Activated CD4-positive, CD25-positive, alpha-beta regulatory T cell treated with anti-CD3 and anti-CD28 coated beads, Interleukin-2, amount 50 U/mL, for 72 hours (primary cell): ENCODE data around the gene NSRP1.
"Not testable (repeated sequence)": the region's sequence is repeated elsewhere in the genome, so short reads cannot be mapped to it uniquely, and the experiment has no call there.

Experiments used
- DNase-seq: peaks from one replicate; pipeline ENCODE4 v3.0.0; 2021

NSRP1 gene

DNA sequence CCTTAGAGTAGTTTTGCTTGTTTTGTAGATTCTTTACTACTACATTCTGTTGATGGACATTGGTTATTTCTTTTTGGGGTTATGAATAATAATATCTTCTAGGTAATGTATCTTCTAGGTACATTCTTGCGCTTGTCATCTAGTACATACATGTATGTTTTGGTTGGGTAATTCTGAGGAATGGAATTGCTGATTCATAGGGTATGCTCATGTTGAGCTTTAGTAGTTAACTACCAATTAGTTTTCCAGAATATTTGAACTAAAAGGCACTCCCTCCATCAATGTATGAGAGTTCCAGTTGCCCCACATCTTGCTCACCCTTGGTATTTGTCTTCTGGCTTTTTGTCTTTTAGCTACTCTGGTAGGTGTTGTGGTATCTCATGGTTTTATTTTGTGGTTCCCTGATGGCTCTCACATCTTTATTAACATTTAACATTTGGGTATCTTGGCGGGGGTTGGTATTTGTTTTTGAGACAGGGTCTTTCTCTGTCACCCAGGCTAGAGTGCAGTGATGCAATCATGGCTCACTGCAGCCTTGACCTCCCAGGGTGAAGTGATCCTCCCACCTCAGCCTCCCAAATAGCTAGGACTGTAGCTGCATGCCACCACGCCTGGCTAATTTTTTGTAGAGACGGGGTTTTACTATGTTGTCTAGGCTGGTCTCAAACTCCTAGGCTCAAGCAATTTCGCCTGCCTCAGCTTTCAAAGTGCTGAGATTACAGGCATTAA, 71.8 kb downstream of the NSRP1 start:
- DNase-seq, result no peak

DNA sequence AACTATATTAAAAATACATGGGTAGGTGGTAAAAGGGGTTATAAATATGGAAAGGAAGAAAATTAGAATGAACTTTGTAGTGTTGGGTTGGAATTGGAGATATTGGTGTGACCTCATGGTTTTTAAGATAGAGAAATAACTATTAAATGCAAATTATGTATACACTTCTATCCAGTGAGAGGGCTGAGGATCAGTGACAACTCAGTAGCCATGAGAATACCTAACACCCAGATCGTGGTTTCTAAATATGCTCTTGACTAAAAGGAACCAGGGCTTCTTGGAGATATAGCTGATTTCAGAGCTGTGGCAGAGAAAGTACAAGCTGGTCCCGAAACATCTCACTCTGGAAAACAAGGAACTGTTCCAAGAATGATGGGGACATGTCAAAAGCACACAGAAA, 74.5 kb downstream of the NSRP1 start:
- DNase-seq, result no peak

DNA sequence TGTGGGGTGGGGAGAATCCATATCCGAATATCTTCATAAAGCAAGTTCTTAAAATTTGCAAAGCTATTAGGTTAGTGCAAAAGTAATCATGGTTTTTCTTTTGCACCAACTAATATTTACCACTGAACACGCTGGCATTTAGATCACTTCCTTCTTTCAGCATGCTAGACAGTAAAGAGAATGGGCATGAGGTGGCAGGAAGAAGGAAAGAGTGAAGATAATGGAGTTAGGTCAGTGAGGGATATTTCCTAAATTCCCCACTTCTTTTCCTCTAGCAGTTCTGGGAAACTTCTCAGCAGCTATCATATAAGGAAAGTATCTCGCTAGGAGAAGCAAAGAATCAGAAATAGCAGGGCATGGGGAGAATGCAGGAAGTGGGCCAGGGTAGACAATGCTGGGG, 79.9 kb downstream of the NSRP1 start:
- DNase-seq, result no peak

DNA sequence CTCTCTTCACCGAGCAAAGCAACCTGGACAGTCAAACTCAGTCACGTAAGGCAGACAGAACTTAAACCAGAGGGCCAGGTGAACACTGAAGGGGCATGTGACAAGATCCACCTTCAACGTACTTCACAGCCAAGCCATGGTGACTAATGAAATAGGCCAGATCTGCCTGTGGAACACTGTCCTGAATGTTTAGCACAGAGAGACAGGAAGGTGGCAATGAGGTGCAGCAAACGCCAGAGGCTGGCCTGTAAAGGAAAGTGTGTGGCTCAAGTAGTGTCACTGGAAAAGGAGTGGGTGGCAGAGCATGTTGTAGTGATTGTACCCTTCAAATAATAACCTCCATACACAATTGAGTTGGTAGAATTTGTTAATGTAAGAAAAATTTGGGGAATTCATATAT, 80.8 kb downstream of the NSRP1 start:
- no peak for DNase-seq

DNA sequence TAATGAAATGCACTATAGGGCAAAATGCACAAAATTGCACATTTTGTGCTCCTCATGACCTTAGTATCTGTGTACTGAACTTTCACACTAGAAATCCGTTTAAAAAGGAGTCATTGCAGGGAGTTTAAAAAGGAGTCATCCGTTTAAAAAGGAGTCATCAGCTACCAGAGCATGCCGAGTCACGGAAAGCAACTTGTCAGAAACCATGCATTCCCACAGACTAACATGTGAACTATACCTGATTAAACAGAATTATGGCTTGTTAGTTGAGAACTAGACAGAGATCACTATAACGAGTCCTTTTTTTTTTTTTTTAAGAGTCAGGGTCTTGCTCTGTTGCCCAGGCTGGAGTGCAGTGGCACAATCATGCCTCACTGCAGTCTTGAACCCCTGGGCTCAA, 83.0 kb downstream of the NSRP1 start:
- DNase-seq, result no peak

DNA sequence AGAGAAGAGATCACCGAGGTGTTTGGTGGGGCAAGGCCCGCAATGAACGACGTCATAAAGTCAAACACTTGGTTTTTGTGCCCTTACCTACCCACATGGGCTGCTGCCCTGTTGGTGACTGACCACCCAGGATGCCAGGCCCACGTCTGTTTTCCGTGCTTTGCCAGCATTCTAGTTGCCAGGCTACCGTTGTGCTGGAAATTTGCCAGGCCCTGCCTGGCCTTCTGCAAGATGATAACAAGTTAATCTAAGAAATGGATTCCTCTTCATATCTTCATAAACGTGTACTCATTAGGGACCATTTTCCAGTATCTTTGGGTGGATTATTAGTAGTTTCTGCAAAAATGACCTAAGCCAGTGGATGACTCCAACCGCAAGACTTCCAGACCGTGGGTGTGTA, 83.5 kb downstream of the NSRP1 start:
- DNase-seq, result no peak

DNA sequence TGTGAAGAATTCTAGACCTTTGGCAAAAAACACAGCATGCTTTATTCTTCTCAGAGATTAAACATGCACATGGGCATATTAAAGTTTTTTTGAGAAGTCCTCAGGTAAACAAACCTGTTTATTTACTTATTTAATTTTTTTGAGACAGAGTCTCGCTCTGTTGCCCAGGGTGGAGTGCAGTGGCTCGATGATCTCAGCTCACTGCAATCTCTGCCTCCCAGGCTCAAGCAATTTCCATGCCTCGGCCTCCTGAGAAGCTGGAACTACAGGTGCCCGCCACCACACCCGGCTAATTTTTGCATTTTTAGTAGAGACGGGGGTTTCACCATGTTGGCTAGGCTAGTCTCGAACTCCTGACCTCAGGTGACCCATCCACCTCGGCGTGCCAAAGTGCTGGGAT, 84.0 kb downstream of the NSRP1 start:
- not testable (repeated sequence) for DNase-seq

DNA sequence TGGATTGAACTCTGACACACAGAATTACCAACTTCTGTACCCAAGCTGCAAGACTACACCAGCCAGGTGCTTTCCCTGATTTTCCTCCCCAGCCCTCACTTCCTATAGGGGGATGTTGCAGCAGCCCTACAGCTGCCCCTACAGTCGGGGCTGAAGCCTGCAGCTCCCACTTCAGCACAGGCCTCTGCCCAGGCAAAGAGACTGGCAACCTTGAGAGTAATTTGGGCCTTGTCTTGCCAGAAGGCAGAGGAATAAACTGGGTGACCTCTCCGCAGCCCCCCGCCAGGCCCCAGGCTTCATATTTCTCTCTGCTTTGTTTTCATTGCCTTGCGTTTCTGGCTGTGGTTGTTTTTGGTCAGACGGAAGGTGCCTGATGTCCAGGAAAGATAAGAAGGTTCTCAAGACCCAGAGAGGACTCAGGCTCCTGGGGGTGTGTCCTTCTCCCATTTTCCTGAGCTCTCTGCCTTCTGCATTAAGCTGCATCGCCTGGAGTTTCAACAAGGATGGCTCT, 86.9 kb downstream of the NSRP1 start:
- DNase-seq, result no peak

DNA sequence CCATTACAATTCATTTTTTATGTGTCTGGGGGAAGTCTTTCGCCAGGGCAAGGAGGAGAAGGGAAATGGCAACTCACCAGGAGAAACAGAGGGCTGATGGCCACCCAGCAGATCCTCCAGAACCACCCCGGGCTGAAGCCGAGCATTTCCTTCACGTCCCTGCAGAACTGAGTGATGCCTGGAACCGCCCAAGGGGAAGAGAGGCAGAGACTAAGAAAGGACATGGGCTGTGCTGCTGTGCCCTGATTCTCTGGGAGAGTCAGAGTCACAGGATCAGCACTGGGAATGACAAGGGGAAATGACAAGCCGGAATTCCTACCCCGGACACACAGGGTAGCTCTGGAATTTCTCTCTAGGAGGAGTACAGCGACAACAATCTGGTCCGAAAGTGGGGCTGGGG, 91.0 kb downstream of the NSRP1 start:
- DNase-seq, result no peak

DNA sequence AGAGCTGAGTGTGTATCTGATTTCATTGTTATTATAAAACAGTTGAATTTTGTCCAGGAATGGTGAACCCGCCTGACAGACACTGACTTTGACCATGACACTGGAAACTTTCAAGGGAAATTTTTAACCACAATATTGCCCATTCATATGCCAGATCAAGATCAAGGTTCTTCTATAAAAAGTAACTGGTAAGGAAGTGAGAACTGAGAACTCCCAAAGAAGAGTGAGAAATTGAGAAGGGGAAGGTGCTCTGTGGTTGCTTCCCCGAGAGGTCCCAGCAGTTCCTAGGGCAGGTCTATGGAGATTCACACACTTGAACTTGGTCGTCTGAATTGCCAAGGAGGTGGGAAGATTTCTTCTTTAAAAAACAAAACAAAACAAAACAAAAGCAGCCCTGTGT, 91.6 kb downstream of the NSRP1 start:
- no peak for DNase-seq

DNA sequence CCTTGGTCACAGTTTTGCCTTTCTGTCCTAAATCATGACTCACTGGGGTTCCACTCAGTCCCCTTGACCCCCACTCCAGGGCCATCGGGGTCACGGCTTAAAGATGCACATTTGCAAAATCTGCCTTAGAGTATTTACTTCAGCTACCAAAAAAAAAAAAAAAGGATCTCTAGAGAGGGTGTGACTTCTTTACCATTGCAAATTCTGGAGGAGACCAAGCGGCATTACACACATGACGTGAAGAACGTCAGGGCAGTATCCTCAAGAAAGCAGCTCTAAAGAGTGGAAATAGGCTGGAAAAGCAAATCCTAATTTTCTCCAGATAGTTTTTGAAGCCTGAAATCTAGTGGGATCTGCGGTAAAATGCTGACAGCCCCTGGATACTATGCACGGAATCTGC, 93.3 kb downstream of the NSRP1 start:
- no peak for DNase-seq

DNA sequence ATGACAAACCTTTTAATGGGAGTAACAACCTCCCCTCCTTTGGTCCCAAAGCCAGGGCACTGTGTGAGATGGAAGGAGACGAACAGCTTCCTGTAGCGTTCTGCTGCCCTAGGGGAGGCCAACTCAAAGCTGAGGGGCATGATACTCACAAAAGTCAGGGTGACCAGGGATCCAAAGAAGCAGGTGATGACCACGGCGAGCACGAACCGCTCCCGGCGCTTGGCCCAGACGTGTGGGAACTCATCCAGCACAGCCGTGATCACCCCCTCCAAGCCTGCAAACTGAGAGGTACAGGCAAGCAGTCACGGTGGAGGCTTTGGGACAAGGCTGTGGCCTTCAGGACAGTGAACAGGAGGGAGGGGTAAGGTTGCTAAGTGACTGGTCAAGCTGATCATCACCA, 93.8 kb downstream of the NSRP1 start:
- DNase-seq, result no peak

DNA sequence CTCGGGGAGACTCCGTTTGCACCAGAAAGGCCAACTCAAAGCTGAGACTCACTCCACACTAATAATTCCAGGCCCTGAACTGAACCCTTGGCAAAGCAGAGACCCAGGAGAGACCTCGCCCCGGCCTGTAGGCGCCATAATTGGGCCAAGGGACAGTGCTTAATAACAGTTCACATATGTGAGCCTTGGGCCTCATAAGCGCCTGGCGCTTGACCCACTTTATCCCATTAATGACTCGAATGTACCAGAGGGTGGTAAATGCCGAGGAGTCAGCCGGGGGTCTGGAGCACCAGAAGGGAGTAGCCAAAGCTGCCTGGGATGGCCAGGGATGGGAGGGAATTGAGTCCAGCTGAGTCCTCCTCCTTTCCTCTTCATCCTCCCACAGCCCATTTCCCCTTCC, 94.3 kb downstream of the NSRP1 start:
- DNase-seq, result no peak

DNA sequence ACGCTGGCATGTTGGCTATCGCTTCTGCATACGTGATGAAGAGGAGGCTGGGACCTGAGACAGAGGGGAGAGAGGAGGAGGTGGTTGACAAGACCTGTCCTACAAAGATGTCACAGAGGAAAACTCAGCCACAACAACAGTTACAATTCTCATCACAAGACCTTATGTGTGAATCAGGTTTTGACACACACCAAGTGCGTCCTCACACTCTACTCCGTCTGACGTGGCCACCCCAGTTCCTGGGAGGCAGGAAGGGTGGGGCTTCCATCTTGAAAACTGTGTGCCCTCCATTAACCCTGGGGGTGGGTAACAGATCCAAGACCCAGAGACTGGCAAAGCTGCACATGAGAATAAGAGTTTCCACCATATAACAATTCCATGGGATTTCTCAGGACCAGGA, 94.8 kb downstream of the NSRP1 start:
- DNase-seq, result no peak

DNA sequence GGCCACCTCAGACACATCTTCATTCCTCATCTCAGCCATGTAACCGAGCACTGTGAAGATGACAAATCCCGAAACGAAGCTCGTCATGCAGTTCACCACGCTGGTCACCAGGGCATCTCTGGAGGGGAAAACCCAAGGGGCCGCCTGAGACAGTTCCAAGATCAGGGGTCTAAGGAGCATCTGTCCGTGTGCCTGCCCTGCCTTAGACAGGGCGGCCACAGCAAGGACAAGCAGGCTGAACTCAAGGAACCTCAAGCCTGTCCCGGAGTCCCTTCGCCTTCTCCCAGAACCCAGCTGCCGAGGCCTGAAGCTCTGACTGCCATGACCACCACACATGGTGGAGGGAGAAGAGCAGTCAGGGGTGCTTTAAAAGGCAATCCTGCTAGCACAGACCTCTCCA, 96.1 kb downstream of the NSRP1 start:
- no peak for DNase-seq

DNA sequence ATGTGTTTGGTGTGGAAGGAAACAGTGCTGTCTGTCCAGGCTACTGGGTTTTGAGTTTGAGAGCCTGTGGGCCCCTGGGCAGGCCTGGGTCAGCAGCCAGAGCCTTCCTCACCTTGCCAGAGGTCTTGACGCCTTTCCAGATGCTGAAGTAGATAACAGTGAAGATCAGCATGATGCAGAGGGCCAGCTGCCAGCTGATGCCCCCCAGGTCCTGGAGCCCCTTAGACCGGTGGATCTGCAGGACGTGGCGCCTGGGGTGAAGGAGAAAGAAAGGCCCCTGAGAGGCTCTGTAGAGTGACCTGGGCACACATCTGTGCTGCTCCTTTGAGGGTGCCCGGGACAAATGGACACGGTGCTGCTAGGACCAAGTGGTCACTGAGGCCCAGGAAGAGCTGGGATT, 100.4 kb downstream of the NSRP1 start:
- no peak for DNase-seq

DNA sequence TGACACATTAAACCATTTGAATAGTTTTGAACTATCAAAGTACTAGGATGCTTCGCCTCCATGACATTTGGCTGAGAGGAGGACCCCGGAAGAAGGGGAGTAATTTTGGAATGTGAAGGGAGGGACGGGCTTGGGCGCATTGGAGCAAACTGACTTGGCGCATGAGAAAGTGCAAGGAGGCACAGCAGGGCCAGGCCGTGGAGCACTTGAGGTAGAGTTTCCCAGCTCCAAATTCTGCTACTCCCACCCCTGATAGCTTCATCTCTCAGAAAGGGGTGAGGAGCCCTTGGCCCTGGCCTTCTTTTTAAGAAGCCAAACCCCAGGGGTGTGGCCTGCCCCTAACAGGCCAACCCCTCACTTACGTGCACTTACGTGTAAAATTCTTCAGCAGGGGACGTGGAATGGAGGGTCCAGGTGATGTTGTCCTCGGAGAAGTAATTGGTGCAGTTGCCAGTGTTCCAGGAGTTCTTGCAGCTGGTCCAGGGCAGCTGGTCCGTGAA, 101.2 kb downstream of the NSRP1 start:
- DNase-seq, result no peak

DNA sequence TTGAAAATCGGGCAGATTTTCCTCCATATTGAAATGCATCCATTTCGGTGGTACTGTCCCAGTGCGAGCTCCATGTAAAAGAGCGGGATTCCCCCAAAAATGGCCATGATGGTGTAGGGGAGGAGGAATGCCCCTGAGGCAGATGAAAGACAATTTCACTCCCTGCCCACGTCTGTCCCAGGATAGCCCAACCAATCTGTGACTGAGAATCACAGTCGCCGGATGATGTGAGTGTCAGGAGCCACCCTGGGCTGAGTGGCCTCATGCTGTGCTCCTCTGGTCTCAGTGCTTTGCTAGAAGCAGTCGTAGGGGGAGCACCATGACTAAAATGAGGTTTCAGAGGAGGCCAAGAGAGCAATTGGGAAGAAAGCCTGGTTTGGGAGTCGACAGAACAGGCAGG, 102.2 kb downstream of the NSRP1 start:
- DNase-seq, result no peak

DNA sequence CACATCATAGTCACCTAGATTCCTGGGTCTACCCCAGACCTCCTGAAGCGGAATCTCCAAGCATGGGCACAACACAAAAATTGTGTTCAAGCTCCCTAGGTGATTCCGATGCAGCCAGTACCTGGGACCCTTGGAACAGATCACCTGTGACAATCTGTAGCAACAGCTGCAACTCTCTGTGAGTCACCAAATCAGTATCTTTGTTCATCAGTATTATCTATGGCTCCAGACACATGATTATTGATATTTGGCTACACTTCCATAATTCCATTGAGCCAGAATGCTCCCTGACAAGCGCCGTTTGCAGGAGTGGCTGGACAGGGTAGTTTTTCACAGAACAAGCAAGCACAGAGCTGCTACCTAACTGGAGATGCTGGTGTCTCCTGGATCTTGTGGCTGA, 102.7 kb downstream of the NSRP1 start:
- DNase-seq, result no peak

DNA sequence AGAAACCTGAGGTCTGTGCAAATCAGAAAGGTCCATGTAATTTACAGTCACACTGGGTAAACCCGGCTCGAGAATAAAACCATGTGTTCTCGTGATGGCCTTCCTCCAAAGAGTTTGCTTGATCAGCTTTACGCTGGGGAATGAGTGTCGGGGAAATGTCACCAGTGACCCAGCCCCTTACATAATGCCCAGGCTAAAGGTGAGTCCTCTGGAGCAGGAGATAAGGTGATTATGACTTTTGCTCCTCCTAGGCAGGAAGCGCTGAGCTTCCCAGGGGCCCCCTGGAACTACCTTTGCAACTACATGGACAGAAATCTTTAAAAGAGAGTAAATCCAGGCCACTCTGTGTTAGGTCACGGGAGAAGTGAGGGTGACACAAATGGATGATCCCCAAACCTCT, 103.2 kb downstream of the NSRP1 start:
- no peak for DNase-seq

DNA sequence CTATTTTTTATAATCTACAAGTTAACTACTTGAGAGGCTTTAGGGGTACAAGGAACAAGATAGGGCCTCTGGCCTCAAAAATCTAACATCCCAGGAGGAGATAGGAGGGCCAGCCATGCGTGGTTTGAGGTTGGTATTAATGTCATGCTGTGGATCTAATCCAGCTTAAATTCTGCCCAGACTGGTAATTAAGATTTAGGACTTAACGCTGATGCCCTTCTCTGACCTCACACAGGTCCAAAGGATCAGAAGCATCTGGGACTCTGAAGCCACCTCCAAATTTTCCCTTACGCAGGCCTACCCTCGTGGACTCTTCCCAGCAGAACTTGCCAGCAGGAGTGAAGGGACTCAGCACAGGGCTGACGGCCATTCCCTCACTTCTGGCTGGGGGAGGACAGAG, 103.8 kb downstream of the NSRP1 start:
- DNase-seq, result no peak

DNA sequence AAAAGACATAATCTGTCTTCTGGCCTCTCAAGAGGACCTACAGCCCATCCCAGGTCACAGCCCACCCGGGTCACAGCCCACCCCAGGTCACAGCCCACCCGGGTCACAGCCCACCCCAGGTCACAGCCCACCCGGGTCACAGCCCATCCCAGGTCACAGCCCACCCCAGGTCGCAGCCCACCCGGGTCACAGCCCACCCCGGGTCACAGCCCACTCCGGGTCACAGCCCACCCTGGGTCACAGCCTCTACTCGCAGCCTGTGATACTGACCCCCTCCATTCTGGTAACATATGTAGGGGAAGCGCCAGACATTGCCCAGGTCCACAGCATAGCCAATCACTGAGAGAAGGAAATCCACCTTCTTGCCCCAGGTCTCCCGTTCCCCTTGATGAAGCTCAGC, 104.7 kb downstream of the NSRP1 start:
- DNase-seq, result no peak

DNA sequence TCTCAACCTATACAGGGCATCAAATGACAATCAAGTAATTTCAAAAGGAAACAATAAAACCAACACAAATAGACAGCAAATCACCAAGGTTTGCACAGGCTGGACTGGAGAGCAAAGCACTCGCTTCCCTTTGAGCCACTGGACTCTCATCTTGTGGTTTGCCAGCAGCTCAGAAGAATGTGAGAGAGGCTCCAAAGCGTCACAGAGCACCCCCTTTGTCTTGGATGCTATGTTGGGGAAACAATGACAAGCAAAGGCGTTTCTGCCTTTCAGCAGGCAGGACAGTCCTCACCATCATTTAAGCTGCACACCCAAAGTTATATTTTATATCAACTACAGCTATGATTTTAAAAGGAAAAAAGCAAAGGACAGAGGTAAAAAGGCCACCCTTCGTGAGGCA, 105.6 kb downstream of the NSRP1 start:
- DNase-seq, result no peak

DNA sequence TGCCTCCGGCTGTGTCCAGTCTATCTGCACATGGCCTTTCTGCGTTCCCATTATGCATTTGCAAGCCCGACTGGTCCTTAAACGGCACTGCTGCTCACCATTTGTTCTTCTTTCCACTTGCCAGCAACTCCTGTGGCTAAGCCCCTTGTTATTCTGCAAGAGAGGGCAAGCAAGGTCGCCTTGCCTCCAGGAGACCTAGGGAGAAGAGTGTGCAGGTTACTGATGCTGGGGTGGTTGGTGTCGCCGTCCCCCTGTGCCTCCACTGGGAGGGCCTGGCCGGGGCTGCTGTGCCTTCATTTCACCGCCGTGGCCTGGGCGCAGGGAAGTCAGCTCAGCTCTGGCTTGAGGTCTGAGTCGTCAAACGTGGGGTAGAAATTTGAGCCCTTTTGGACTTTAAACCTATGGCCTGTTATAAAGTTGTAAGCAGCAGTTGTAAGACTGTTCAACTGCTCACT, 106.1 kb downstream of the NSRP1 start:
- no peak for DNase-seq

DNA sequence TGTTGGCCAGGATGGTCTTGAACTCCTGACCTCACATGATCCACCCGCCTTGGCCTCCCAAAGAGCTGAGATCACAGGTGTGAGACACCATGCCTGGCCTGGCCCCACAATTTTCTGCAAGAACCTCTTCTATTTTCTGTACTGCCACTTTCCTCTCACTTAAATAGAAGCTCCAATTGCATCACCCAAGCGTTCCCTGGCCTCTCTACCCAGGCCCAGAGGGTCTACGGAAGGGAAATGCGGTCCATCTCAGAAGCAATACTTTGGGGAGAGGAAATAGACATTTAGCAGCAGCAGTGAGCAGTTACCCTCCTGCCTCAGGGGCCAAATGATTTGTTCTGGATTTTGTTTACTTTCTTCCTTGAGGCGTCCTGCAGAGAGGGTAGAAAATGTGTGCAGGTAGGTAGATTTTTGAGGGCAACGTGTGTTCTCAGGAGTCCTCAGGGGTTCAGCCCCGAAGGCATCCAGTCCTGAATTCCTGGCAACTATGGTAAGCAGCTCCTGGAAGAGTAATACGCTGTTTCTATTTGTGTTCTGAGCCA, 107.9 kb downstream of the NSRP1 start:
- DNase-seq, result no peak
